Tibial nerve (tissue), 4 donors: ENCODE data around the gene TRIM67. TPM values are rescaled to one million over a fixed set of nuclear protein-coding genes. Genes with fewer than 3 reads are reported as not detected.

Experiments
- DNase-seq, 2 donors: peaks; one replicate each; pipeline ENCODE4 v3.0.0-alpha.2; 2019; ENCODE audit warnings: low spot score in 2 of 2
- H3K27ac ChIP-seq, 4 donors: fragments of 200-600 bp; sonication (generic) in 3 of 4; one replicate each; pipeline ENCODE4 v1.5.1; 2017 to 2019; ENCODE audit warnings: mild to moderate bottlenecking in 1 of 4
- H3K27me3 ChIP-seq, 2 donors: fragments of 200-600 bp; sonication (generic) in 1 of 2; one replicate each; pipeline versions ENCODE4 v1.5.1 to v1.6.0; 2017 to 2019
- H3K36me3 ChIP-seq, 3 donors: fragments of 200-600 bp; sonication (generic); one replicate each; pipeline ENCODE4 v1.5.1; 2018 to 2019
- H3K4me1 ChIP-seq, 4 donors: fragments of 200-600 bp; sonication (generic) in 3 of 4; one replicate each; pipeline ENCODE4 v1.5.1; 2017 to 2019
- H3K4me3 ChIP-seq, 4 donors: fragments of 200-600 bp; sonication (generic) in 3 of 4; one replicate each; pipeline ENCODE4 v1.5.1; 2017 to 2019; ENCODE audit warnings: mild to moderate bottlenecking in 1 of 4, moderate library complexity in 1 of 4
- H3K9me3 ChIP-seq, 4 donors: fragments of 200-600 bp; sonication (generic) in 3 of 4; one replicate each; pipeline ENCODE4 v1.5.1; 2017 to 2019
- EP300 ChIP-seq, 2 donors: sonication (generic); formaldehyde crosslinking; IDR thresholded peaks; one replicate each; pipeline ENCODE4 v1.6.1; 2017; ENCODE audit warnings: antibody characterized with exemption in 2 of 2, mild to moderate bottlenecking in 1 of 2
- POLR2A ChIP-seq, 2 donors: fragments of 450-650 bp; IDR thresholded peaks; one replicate each; pipeline ENCODE4 v1.6.1; 2017; ENCODE audit warnings: antibody characterized with exemption in 2 of 2, mild to moderate bottlenecking in 2 of 2, moderate library complexity in 2 of 2
- WGBS, 2 donors: methylation state at CpG; one replicate each; pipeline ENCODE4 v1.1.5; 2018; 5-methylcytosine and 5-hydroxymethylcytosine counted together
- total RNA-seq, 4 donors: library from RNA; depleted of rRNA; stranded (reverse); fragments of >200 nt; gene quantifications; one replicate each; pipeline ENCODE4 v1.1.0, GENCODE V29; 2016
- TF ChIP-seq, protein P1 (sequence below), 5 experiments: fragments of 200-600 bp in 3 of 5; fragments of 450-650 bp in 2 of 5; sonication (generic) in 3 of 5; IDR thresholded peaks; one replicate each; pipeline ENCODE4 v1.5.1; 2016 to 2019; ENCODE audit warnings: antibody characterized with exemption in 5 of 5, mild to moderate bottlenecking in 3 of 5, moderate library complexity in 2 of 5

Gene TRIM67
- total RNA-seq, 4 donors from 2014 or later = 0.30 TPM; not detected in 3

DNA sequence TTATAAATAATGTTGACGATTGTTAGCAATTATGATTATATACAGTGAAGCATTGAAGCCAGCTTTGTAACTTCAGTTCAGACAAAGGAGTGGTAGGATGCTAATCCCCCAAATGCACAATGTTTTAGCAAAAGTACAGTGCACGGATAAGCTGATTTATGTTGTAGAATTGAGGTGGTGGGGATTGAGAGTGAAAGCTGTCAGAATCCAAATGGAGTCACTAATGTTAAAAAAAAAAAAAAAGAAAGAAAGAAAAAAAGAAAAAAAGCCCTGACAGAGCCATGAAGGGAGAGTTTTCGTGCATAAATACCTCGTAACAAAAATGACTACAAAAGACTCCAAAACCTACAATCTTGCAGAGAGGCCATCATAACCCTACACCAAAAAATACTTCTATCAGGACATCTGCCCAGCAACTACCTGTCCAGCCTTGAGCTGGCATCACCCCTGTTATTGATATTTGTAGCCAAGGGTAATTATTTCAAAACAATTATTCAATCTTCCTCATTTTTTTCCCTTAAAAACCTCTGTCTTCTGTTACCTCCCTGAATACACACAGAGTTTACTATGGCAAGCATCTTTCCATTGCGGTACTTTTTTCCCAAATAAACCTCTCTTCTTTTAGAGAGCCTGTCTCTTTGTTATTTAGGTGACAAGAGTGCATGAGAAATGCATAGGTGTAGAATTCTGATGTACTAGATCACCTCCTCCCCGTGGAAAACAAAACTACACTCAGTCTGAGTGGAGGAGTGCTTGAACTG is 2.5 kb upstream of the TRIM67 start:
- WGBS, 2 donors = 80 to 85% methylated on average over 6 of the region's 6 CpGs
- Histone ChIP-seq H3K36me3 (no peaks in the 10 kb centered on the region), H3K27me3 (peaks cover 0 to 49% of the 10 kb centered on the region in 2 donors), H3K4me3 (no peak overlapping the region), H3K4me1 (peaks cover 0 to 29% (median 23%) of the 10 kb centered on the region in 4 donors), H3K27ac (no peak overlapping the region), H3K9me3 (no peaks in the 10 kb centered on the region)
- no peak for TF ChIP-seq EP300 (IDR thresholded peaks at IDR 0.05)
- TF ChIP-seq, protein P1, sequence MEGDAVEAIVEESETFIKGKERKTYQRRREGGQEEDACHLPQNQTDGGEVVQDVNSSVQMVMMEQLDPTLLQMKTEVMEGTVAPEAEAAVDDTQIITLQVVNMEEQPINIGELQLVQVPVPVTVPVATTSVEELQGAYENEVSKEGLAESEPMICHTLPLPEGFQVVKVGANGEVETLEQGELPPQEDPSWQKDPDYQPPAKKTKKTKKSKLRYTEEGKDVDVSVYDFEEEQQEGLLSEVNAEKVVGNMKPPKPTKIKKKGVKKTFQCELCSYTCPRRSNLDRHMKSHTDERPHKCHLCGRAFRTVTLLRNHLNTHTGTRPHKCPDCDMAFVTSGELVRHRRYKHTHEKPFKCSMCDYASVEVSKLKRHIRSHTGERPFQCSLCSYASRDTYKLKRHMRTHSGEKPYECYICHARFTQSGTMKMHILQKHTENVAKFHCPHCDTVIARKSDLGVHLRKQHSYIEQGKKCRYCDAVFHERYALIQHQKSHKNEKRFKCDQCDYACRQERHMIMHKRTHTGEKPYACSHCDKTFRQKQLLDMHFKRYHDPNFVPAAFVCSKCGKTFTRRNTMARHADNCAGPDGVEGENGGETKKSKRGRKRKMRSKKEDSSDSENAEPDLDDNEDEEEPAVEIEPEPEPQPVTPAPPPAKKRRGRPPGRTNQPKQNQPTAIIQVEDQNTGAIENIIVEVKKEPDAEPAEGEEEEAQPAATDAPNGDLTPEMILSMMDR (IDR thresholded peaks at IDR 0.05) = no peak
- TF ChIP-seq POLR2A (IDR thresholded peaks at IDR 0.05) = no peak
- DNase-seq = no peak

DNA sequence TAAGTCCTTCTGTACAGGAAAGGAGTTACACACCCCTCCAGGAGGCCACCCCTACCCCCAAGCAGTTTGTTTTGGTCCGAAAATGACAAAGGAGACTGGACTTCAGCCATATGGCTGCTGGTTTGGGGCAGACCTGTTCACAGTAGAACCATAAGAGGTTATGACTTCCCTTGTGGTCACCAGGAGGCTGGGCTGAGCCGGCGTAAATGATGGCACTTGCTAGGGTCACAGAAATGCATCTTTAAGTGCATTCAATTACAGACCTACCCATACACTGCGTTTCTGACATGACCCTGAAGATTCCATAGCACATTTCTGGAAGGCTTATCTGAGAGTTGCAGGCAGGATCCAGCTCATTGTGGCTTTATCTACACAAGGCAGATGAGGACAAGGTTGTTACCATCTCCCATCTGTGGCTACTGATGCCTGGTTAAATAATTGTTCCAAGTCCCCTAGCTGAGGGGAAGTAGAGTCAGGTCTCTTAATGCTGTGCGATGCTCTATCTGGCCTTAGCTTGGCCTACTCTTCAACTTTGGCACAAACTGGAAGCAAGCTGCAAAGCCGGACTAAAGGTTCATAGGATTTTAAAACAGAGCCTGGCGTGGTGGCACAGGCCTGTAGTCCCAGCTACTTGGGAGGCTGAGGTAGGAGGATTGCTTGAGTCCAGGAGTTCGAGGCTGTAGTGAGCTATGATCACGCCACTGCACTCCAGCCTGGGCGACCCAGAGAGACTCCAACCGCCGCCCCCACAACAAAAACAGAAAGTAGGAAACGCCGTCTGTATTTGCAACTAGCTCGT is 1.7 kb upstream of the TRIM67 start:
- Histone ChIP-seq H3K27ac (no peak overlapping the region), H3K27me3 (peaks cover 0 to 54% of the 10 kb centered on the region in 2 donors), H3K4me1 (peaks cover 0 to 29% (median 23%) of the 10 kb centered on the region in 4 donors), H3K4me3 (no peak overlapping the region), H3K9me3 (no peaks in the 10 kb centered on the region), H3K36me3 (no peaks in the 10 kb centered on the region)
- 67 to 69% methylated on average over 15 of the region's 15 CpGs for WGBS, 2 donors
- DNase-seq = no peak
- TF ChIP-seq, protein P1 (IDR thresholded peaks at IDR 0.05) = no peak
- TF ChIP-seq EP300 (IDR thresholded peaks at IDR 0.05) (no peak), POLR2A (IDR thresholded peaks at IDR 0.05) (no peak)

DNA sequence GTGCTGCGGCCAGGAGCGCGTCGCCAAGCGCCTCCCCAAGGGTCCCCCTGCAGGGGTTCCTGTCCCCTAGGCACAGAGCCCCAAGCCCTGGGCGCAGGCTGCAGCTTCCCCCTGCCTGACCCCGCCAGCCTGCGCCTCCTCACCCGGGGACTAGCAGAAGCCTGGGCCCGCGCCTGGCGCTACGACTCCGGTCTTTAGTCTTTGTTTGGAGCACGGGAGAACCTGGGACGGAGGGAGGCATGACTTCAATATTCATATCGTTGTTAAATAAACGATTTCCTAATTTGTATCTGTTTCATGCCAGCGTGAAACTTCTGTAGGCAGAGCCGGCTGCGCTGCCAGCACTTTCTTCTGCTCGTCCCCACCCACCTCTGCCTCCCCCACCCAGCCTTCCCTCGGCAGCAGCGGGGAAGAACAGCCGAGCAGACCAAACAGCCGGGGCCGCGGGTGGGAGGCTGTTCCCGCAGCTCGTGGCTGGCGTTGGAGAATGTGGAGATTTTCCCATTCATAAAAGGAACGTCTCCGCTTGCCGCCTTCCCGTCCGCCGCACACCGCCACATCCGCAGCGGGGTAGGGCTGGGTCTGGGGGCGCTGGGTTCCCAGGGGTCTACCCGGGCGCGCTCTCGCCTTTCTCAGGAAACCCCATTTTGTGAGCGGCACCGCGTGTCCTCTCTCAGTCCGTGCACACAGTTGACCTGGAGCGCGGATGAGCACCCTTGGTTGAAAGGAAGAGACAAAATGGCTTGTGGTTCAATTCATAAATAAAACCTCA is 777 bp upstream of the TRIM67 start:
- Histone ChIP-seq H3K4me1 (peaks cover 0 to 29% (median 23%) of the 10 kb centered on the region in 4 donors), H3K27me3 (peaks cover 0 to 59% of the 10 kb centered on the region in 2 donors), H3K27ac (no peak overlapping the region), H3K36me3 (no peaks in the 10 kb centered on the region), H3K9me3 (no peaks in the 10 kb centered on the region), H3K4me3 (peak overlapping the region in 3 of 4 donors; percentile 13 to 47 (median 13))
- TF ChIP-seq, protein P1 (IDR thresholded peaks at IDR 0.05) = no peak
- TF ChIP-seq POLR2A (IDR thresholded peaks at IDR 0.05) = no peak
- no peak for TF ChIP-seq EP300 (IDR thresholded peaks at IDR 0.05)
- no peak for DNase-seq
- 4 to 6% methylated on average over 51 of the region's 51 CpGs for WGBS, 2 donors

DNA sequence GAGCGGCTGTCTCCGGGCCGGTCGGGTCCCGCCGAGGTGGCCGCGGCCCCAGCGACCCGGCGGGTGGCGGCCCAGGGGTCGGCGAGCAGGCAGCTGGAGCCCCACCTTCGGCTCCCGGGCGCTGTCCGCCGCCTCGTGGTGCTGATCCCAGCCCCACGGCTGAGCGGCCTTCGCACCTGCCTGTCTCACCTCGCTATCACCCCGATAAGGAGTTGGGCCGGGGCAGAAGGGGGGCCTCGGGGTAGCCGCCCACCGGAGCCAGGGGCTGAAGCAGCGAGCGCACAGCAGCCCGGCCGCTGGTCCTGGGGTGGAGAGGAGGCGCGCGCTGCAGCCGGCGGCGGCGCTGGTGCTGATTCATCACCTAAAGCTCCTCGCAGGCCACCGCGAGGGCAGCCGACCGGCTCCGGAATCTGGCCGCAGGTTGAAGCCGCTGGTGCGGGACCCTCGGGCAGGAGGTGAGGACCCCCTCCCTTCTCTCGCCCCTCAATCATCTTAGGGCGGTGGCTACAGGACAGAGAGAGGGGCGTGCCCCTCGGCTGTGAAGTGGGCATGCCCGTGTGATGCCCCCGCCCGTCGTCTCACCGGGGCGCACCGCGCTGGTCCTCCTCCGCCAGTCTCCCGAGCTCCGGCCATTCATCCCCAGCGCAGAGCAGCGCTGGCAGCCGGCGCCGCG is 575 bp downstream of the TRIM67 start:
- peaks cover 0 to 59% of the 10 kb centered on the region in 2 donors for H3K27me3 ChIP-seq
- 1 to 2% methylated on average over 20 to 69 of the region's 71 CpGs for WGBS, 2 donors
- peak overlapping the region; percentile 9 to 47 (median 24) for H3K4me3 ChIP-seq
- H3K36me3 ChIP-seq = no peaks in the 10 kb centered on the region
- no peaks in the 10 kb centered on the region for H3K9me3 ChIP-seq
- TF ChIP-seq EP300 (IDR thresholded peaks at IDR 0.05) = no peak
- TF ChIP-seq, protein P1 (IDR thresholded peaks at IDR 0.05) = no peak
- no peak for TF ChIP-seq POLR2A (IDR thresholded peaks at IDR 0.05)
- no peak for DNase-seq
- peaks cover 0 to 29% (median 23%) of the 10 kb centered on the region in 4 donors for H3K4me1 ChIP-seq
- no peak overlapping the region for H3K27ac ChIP-seq
